NCI-H2171 (cell line): ENCODE measurements around the gene CECR2.

Experiments used
- DNase-seq: peaks from one replicate; lab custom pipeline; 2025; lab: John Stamatoyannopoulos, UW

CECR2 gene

GRCh38 chr22:17369439-17370025 is at the start of gene CECR2:
Gene CECR2 (plus strand): TSS chr22:17369460. CDS start chr22:17369784, 324 bp downstream.
- DNase-seq = no peak

GRCh38 chr22:17319546-17319945 is 49.7 kb upstream of the CECR2 start:
- peak; percentile 35 for DNase-seq

- DNase-seq = no peak
Observed at GRCh38 chr22:17322511-17322910, 46.7 kb upstream of the CECR2 start.

GRCh38 chr22:17331690-17332089 is 37.6 kb upstream of the CECR2 start:
- no peak for DNase-seq

GRCh38 chr22:17332109-17332800 is 37.0 kb upstream of the CECR2 start:
- DNase-seq = no peak

GRCh38 chr22:17334059-17334458 is 35.2 kb upstream of the CECR2 start:
- no peak for DNase-seq

GRCh38 chr22:17334983-17335382 is 34.3 kb upstream of the CECR2 start:
- no peak for DNase-seq

- no peak for DNase-seq
Observed at GRCh38 chr22:17336061-17336460, 33.2 kb upstream of the CECR2 start.

GRCh38 chr22:17337639-17338038 is 31.6 kb upstream of the CECR2 start:
- no peak for DNase-seq

- DNase-seq = no peak
Observed at GRCh38 chr22:17339095-17339693, 30.1 kb upstream of the CECR2 start.

- DNase-seq = no peak
Observed at GRCh38 chr22:17342361-17342760, 26.9 kb upstream of the CECR2 start.

GRCh38 chr22:17343766-17344165 is 25.5 kb upstream of the CECR2 start:
- DNase-seq = no peak

GRCh38 chr22:17346578-17346977 is 22.7 kb upstream of the CECR2 start:
- no peak for DNase-seq

GRCh38 chr22:17347724-17348123 is 21.5 kb upstream of the CECR2 start:
- DNase-seq = no peak

GRCh38 chr22:17348464-17349103 is 20.7 kb upstream of the CECR2 start:
- no peak for DNase-seq

GRCh38 chr22:17349172-17349571 is 20.1 kb upstream of the CECR2 start:
- no peak for DNase-seq

- DNase-seq = no peak
Observed at GRCh38 chr22:17350292-17350691, 19.0 kb upstream of the CECR2 start.

GRCh38 chr22:17352798-17353197 is 16.5 kb upstream of the CECR2 start:
- DNase-seq = no peak

- no peak for DNase-seq
Observed at GRCh38 chr22:17357688-17358087, 11.6 kb upstream of the CECR2 start.

- no peak for DNase-seq
Observed at GRCh38 chr22:17358415-17358814, 10.8 kb upstream of the CECR2 start.

- DNase-seq = no peak
Observed at GRCh38 chr22:17359501-17359900, 9.8 kb upstream of the CECR2 start.

- DNase-seq = no peak
Observed at GRCh38 chr22:17366329-17366728, 2.9 kb upstream of the CECR2 start.

GRCh38 chr22:17366830-17367229 is 2.4 kb upstream of the CECR2 start:
- no peak for DNase-seq
